IPS-NIHi11 (cell line): ENCODE measurements around the gene NFATC1.

Experiments used
- DNase-seq: peaks from one replicate; pipeline ENCODE4 v3.0.0; 2012; ENCODE audit warnings: mixed read lengths, low spot score

NFATC1 gene

DNA sequence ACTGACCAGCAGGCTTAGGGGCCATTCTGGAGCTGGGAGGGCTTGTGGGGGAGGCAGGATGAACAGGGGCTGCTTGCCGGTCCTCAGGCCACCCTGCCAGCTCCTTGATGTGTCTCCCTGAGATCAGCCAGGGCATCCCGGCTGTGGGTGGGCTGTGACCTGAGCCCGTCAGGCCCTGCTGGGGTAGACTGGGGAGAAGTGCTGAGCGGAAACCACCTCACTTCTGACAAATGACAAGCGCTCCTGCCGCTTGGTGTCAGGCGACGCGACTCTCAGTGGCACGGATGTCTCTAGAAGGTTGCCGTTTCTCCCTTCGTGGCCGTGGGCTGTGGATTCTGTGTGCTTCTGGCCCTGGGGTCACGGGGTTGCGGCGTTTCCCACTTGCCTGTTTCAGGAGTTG is 45.7 kb downstream of the NFATC1 start:
- no peak for DNase-seq

DNA sequence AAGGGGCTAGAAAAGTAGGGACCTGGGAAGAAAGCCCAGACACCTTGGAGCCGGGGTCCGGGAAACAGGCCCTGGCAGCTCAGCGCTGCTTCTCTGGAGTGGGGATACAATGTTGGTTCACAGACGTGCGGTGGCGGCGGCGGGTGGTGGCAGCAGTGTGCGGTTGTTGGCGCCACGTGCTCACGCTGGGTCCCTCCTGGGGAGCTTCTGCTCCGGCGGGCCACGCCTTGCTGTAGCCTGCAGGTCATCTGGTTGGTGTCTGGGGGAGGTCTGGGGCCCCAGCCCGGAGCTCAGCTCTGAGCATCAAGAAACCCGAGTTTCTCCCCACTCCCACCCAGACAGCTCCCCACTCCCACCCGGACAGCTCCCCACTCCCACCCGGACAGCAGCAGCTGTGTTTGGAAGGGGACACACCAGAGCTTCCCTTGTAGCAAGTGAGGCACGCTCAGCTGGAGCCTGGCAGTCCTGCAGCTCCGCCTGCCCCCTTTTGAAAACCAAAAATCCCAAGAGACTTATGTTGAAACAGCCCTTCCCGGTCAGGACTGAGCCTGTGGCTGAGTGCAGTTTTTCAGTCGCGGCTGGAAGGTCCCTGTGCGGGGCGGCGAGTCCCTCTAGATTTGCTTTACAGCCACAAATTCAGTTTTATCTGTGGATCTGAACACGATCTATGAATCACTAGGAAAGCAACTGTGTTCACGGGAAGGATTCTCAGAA is 46.9 kb downstream of the NFATC1 start:
- no peak for DNase-seq

DNA sequence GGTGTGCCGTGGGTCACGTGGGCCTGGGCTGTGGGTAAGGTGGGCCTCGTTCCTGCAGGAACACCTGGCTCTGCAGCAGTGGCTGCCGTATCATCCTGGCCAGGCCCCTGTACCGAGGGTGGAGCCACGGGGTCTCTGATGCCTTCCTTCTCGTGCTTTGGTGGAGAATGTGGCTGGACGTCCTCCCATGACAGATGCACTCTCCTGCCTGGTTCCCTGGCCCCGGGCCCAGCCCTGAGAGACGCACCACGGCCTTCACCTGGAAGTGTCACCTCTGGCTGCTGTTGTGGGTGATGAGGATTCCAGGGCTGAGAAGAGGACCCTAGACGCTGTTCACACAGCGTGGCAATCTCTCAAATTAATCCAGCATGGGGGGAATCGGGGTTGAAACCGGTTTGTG is 49.5 kb downstream of the NFATC1 start:
- no peak for DNase-seq

DNA sequence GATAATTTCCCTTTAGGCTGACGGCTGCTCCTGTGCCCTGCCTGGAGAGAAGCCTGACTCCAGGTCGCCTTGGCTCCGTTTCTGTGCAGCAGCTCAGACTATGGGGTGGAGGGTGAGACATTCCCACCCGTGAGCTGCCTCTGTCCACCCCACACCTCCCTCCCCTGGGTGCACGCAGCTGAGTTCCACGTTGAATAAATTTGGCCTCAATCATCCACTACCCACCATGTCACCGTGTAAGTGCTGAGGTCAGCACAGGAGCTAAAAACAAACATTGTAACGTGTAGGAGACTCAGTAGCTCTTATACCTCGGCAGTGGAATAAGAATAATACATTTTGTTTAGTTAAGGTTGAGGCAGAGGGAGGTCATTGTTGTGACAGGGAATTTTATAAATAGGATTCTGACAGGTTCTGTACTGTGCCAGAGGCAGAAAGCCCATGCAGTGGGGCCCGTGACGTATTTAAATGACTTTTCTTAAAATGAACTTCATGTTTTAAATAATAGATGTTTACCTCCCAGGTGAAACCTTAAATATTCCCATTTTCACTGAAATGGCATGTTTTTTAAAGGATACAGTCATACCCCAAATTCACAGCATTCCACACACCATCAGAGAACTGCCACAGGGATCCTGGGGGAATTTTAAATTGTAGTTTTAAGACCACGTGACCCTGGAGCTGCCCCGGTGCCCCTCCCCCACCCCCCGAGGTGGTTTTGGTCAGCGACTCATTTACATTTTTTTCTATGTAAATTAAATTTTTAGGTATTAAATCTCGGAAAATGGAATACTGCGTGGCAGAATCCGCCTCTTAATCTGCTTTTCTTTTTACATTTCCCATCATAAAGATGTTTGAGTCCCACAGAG is 50.2 kb downstream of the NFATC1 start:
- DNase-seq: no peak

DNA sequence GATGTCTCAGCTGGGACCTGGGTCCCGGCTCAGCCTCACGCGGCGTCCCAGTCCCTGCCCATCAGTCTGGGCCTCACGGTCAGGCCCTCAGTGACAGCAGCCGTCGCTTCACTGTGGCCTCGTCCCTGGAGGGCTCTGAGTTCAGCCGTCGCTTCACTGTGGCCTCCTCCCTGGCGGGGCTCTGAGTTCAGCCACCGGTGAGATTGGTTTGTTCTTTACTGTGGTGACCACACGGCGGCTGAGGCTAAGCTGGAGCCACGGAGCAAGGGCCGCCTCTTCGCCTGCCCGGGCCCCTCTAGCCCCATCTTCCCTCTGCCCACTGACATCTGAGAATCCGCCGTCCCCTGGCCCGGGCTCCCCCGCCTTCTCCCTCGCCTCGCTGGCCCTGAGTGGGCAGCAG is 51.2 kb downstream of the NFATC1 start:
- DNase-seq: no peak

DNA sequence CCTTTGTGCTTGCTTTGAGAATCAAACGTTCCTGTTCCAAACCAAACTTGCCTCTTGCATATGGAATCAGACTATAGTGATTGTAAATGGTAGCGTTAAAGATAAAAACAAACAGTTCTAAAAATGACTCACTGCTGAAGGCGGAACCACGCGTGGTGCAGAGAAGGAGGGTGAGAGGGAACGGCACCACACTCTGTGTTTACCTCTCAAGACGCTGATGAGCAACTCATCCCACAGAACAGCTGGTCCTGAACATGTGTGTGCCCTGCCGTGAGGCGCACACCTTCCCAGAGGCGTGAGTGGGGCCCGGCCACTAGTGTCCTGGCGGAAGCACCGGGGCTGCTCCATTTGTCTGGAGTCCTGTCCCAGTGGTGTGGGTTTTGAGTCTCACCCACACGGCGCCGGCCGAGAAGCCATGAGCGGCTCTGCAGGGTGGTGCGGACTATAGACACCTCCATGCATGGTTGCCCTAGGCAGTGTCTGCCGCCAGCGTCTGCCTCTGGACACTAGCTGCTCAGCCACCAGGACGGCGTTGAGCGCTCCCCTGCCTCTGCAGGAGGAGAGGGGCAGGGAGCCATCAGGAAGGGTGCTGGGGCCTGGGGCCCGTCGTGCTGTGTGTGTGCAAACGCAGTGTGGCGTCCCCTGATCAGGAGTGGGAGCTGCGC is 52.1 kb downstream of the NFATC1 start:
- no peak for DNase-seq

DNA sequence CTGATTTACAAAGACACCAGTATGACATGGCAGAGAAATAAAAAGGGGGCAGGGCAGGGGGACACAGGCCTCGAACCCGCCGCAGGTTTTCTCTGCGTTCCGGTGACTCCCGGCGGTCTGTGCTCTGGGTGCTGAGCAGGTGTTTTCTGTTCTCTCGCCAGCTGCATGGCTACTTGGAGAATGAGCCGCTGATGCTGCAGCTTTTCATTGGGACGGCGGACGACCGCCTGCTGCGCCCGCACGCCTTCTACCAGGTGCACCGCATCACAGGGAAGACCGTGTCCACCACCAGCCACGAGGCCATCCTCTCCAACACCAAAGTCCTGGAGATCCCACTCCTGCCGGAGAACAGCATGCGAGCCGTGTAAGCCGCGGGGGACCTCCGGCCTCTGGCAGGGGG is 52.9 kb downstream of the NFATC1 start:
- DNase-seq: no peak

DNA sequence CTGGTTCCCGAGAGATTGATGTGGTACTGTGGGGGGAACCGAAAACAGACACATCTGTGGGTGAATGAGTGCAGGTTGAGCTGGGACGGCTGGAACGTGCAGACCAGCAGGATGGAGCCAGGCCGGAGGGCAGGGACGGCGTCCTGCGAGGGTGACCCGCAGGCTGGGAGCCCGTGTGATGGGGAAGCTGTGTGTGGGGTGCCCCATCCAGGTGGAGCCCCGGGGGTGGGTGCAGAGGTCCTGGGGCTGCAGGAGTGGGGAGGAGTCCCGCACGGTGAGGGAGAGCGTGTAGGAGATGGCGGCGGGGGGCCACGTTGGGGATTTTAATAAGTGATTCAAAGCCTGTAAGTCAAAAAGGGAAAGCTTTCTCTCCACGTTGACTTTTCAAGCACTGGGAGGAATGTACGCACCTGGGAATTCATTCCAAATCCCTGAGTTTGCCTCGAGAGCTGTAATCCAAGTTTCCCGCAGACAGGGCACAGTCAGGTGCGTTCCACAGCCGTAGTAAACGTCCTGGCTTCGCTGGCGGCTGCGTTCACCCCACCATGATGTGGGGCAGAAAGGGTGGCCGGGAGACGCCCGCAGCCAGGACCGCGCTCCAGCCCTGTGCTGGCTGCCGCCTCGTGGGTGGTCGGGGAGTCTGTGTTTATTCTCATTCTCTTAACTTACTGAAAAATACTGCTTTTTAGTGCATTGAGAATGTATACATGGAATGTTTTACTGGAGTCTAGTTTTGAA is 54.0 kb downstream of the NFATC1 start:
- DNase-seq: no peak

DNA sequence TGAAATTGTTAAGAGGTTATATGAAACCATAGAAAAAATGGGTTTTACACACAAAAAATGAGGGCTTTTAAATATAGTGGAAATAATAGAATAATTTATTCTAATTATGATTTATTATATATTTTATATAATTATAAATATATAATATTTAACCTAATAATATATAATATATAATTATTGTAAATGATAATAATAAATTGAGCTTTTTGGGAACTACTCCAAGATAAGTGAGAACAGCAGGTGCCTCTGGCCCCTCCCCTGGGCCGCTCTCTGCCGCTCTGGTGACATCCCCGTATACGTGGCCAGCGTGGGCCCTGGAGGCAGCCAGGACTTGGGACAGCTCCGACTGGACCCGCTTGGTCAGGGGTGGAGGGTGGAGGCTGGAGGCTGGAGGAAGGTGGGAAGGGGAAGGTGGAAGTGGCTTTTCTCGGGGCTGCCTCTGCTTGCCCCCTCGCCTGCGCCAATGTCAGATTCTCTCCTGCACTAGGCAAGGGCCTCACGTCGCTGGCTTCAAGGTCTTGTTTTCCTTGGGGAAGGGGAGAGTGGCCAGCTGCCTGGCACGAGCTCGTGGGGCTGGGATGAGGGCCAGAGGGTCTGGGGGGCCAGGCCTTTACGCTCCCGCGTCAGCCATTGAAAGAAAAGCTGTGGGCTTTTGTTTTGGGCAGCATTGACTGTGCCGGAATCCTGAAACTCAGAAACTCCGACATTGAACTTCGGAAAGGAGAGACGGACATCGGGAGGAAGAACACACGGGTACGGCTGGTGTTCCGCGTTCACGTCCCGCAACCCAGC is 54.8 kb downstream of the NFATC1 start:
- no peak for DNase-seq

DNA sequence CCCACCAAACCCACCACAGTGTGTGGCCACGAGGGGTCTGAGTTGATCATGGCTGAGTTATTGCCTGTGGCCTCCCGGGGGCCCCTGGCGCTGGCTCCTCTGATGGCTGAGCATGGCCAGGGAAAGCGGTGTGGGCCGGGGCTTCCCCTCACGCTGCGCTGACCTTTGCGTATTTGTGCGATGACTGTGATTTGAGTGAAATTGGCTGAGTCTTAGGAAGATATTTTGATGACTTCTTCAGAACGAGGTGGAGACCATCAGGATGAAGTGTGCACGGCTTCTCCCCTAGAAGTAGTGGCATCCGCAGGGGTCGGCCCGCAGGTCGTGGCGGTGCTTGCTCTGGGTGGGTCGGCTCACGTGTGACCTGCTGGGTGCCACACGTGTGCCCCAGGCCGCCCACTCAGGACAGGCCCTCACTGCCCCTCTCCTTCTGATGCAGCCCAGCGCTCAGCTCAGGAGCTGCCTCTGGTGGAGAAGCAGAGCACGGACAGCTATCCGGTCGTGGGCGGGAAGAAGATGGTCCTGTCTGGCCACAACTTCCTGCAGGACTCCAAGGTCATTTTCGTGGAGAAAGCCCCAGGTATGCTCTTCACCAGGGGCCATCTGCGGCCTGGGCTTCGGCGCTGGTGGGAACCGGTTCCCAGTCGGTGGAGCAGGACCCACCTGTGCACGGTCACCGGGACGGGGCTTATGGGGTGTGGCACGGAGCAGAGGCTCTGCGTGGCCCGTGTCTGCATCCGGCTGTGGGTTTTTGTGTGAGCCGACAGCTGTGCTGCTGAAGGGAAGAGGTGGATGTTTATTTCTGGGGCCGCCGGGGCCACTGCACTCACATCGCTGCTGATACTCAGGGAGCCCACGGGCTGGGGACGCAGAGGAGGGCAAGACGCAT is 55.8 kb downstream of the NFATC1 start:
- DNase-seq: no peak

DNA sequence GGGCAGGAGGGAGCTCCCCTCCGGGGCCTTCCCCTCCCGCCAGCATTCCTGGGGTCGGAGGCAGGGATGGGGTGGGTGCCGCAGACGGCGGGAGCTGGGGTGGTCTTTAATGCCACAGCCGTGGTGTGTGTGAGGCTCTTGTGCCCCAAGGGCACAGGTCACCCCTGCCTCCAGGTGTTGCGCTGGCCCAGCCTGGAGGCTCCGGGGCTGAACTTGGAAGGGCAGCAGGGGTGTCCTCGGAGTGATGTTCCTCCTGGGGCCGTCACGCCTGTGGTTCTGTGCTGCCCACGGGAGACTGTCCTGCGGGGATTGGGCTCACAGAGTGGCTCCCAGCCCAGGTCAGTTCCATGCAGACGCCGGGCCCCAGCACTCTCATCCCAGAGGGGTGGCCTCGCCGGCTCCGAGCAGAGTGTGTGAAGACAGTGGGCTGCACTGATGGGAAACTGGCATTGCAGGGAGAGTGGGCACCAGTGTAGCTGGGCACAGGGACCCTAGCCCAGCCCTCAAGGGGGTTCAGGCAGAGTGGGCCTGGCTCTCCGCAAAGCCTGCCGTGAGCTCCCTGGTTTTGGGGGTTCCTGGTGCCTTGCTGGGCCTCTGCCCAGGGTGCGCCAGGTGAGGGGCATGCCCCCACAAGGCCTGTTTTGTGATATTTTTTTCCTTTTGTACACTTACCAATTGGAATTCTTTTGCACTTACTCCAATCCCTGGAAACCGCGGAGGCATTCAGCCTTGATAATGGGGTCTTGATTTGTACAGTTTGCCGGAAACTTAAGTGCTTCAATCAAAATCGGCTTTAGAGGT is 56.7 kb downstream of the NFATC1 start:
- no peak for DNase-seq

DNA sequence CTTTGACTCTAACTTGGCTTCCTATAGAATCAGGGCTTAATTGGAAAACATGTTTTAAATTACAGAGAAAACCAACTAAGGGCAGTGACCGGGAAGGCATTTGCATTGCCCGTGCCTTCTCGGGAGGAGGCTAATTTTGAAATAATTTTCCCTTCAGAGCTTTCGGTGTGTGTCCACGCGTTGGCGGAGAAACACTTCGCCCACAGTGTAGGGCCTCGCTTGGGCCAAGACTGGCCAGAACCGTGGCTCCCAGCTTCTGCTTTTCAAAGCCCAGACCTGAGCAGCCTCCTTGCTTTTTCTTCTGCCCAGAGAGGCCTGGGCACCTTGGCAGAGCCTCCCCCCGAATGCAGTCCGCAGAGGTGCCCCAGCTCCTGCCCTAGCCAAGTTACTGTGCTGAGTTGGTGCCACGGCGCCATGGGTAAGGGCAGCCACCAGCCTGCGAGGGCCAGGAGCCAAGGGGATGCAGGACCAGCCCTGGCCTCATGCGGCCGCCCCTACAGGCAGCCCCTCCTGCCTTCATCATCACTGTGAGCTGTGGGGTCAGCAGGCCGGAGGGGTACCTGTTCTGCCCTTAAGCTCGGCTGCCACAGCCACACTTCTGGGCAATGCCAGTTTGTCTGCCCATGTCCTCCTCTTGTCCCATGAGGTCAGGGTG is 57.4 kb downstream of the NFATC1 start:
- DNase-seq: no peak

DNA sequence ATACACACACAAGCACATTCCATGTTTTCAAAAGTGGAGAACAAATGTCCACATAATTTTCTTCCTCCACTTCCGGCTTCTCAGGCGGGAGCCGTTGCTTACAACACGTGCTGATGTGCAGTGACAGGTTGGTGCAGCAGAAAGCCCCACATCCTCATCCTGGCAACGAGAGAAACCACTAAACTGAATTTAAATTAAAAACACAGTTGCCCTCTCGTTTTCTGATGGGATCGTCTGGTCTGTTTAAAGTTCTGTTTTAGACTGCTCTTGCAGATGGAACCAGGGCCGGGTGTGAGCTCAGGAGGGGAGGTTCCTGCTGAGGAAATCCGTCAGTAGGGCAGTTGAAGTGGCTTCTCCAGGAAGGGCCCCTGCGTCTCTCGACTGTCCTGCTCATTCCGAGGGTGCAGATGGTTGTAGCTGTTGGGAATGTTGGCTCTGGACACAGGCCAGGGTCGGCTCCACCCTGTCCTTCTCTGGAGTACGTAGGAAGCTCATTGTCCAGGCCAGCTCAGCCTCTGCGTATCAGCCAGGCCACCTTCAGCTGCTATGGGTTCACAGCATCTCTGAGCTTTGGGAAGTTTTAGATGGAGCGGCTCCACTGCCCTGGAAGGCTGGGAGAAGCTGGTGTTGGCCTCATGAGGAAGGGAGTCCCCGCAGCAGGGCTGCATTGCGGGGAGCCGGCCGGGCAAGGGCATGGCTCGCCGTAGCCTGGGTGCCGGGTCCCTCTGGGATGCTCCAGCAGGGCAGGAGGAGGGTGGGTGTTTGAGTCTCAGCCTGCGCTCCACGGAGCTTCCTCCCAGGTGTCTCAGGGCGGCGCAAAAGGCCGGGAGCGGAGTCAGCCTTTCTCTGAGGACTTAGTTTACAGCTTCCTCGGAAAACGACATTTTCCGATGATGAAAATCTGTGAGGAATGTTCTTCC is 58.3 kb downstream of the NFATC1 start:
- DNase-seq: no peak

DNA sequence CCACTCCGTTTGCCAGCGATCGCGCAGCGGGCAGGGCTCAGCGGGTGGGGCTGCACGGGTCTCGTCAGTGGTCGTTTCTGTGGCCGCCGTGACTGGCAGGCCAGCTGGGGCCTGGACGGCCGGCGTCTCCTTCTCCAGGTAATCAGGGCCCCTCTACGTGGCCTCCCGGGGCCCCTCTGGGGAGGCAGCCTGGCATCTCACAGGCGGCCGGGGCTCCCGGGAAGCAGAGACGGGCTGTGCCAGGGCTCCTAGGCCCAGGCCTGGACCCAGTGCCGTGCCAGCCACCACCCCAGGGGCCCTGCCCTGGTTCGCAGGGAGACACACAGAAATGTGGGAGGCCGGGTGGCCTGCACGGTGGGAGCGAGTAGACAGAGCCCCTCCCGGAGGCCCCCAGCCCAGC is 59.5 kb downstream of the NFATC1 start:
- DNase-seq: no peak

DNA sequence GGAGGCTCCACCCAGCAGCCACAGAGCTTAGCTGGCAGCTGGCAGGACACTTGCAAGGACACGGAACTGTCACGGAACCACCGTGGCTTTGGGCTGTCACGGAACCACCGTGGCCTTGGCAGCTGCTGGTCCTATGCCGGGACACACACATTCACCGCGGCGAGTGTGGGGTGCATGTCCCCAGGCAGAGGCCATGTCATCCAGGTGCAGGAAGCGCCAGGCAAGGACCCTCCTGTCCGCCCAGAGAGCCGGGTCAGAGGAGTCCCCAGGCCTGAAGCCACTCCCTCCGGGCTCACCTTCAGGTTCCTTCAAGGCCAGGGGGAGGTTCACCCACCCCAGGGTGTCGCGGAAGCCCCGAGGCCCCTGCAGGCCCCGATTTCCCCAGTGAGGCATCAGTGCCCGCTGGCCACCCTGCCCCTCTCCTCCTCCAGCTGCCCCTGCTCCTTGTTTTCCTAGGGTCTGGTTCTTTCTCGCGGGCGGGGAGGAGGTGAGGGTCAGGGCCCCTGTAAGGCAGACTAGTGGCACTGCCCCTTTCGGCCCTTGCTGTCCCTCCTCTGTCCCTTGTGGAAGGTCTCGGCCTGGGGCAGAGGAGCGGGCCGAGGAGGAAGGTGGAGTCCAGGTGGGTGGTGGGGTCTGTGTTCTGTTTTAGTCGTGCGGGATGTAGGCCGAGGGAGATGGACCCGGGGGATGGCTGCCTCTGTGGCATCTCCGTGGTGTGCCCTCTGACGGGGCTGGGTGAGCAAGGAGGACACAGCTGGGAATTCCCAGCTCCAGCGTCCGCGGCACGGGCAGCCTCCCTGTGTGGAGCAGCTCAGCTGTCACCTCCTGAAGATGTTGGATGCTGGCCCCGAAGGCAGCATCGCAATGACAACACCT is 60.6 kb downstream of the NFATC1 start:
- no peak for DNase-seq

DNA sequence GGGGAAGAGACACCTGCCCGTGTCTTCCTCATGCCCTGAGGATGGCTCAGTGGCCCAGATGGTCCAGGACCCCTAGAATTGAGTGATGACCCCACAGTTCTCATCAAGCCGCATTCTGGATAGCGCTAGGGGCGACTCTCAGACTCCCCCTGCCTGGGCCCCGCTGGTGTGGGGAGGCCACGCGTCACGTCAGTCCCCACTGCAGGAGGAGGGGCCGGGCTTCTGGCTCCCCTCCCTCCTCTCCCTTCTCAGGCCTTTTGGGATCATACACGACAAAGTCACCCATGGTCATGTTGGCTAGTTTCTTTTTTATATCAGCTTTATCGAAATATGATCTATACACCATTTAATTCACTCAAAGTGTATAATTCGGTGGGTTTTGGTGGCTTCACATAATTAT is 61.5 kb downstream of the NFATC1 start:
- no peak for DNase-seq

DNA sequence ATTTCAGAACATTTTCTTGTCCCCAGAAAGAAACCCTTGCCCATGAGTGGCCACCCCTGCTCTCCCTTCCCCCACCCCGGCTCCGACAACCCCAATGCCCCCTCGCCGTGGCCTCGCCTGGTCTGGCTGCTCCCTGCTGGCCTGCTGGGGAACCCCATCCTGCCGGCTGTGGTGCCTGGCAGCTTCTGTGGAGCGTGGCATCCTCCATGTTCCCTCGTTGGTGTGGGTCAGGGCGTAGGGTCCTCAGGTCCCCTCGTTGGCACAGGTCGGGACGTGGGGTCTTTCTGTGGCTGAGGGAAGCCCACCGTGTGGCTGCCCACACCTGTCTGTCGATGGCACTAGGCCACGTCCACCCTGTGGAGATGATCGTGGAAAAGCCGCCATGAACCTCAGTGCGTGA is 61.9 kb downstream of the NFATC1 start:
- no peak for DNase-seq
